Gastrocnemius medialis (tissue), 4 donors: ENCODE measurements around the gene NEK11.

Source experiments
- POLR2A ChIP-seq, 2 donors: fragments of 450-650 bp; IDR thresholded peaks; one replicate each; pipeline ENCODE4 v1.6.1; 2017; ENCODE audit warnings: antibody characterized with exemption in 2 of 2, mild to moderate bottlenecking in 2 of 2, moderate library complexity in 2 of 2
- TF ChIP-seq, protein P1 (sequence below), 5 experiments: fragments of 450-650 bp in 3 of 5; fragments of 200-600 bp in 2 of 5; sonication (generic) in 2 of 5; IDR thresholded peaks in 4 of 5; conservative IDR thresholded peaks in 1 of 5; 1 replicate in 4 of 5; 2 replicates in 1 of 5; pipeline ENCODE4 v1.5.1; 2016 to 2019; ENCODE audit warnings: antibody characterized with exemption in 5 of 5, mild to moderate bottlenecking in 3 of 5, moderate library complexity in 3 of 5

- TF ChIP-seq POLR2A (IDR thresholded peaks at IDR 0.05): no peak
- TF ChIP-seq, protein P1, sequence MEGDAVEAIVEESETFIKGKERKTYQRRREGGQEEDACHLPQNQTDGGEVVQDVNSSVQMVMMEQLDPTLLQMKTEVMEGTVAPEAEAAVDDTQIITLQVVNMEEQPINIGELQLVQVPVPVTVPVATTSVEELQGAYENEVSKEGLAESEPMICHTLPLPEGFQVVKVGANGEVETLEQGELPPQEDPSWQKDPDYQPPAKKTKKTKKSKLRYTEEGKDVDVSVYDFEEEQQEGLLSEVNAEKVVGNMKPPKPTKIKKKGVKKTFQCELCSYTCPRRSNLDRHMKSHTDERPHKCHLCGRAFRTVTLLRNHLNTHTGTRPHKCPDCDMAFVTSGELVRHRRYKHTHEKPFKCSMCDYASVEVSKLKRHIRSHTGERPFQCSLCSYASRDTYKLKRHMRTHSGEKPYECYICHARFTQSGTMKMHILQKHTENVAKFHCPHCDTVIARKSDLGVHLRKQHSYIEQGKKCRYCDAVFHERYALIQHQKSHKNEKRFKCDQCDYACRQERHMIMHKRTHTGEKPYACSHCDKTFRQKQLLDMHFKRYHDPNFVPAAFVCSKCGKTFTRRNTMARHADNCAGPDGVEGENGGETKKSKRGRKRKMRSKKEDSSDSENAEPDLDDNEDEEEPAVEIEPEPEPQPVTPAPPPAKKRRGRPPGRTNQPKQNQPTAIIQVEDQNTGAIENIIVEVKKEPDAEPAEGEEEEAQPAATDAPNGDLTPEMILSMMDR (IDR thresholded peaks at IDR 0.05 in 4 of 5, conservative IDR thresholded peaks at IDR 0.05 in 1 of 5): no peak
Observed at GRCh38 chr3:131353016-131353877, 326.6 kb downstream of the NEK11 start.
